ENCODE results near the gene GPR152.
"Not testable (repeated sequence)": the region's sequence is repeated elsewhere in the genome, so short reads cannot be mapped to it uniquely, and the experiment has no call there.

The GPR152 gene

DNA sequence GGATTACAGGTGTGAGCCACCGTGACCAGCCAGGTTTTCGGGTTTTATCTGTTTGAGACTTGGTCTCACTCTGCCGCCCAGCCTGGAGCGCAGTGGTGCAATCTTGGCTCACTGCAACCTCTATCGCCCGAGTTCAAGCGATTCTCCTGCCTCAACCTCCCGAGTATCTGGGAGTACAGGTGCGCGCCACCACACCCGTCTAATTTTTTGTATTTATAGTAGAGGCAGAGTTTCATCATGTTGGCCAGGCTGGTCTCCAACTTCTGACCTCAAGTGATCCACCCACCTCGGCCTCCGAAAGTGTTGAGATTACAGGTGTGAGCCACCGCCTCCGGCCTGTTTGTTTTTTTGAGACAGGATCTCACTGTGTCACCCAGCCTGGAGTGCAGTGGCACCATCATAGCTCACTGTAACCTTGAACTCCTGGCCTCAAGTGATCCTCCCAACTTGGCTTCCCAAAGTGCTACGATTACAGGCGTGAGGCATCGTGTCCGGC is 25.1 kb downstream of the GPR152 start:
- DNase-seq (ENCODE audit: low spot score), result not testable (repeated sequence)

GRCh38 chr11:67423891-67424613 is 28.5 kb downstream of the GPR152 start:
- DNase-seq (ENCODE audit: low spot score), result no peak

DNA sequence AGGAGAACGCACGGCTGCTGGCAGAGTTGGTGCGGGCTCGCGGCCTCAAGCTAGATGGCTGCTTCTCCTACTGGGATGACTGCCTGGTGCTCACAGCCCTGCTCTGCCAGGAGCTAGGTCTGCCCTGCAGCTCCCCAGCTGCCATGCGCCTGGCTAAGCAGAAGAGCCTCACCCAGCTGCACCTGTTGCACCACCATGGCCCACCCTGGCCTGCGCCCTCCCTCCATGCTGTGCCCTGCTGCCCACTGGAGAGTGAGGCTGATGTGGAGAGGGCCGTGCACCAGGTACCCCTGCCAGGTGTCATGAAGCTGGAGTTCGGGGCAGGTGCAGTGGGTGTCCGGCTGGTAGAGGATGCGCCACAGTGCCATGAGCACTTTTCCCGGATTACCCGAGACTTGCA is 29.1 kb downstream of the GPR152 start:
- DNase-seq (ENCODE audit: low spot score), result no peak

- DNase-seq (ENCODE audit: low spot score), result no peak
Measured at GRCh38 chr11:67422891-67423290, 29.6 kb downstream of the GPR152 start.

- no peak for DNase-seq (ENCODE audit: low spot score)
Measured at GRCh38 chr11:67421430-67422031, 31.0 kb downstream of the GPR152 start.

- DNase-seq (ENCODE audit: low spot score), result peak; percentile 97
Measured at GRCh38 chr11:67420646-67421429, 31.7 kb downstream of the GPR152 start.

DNA sequence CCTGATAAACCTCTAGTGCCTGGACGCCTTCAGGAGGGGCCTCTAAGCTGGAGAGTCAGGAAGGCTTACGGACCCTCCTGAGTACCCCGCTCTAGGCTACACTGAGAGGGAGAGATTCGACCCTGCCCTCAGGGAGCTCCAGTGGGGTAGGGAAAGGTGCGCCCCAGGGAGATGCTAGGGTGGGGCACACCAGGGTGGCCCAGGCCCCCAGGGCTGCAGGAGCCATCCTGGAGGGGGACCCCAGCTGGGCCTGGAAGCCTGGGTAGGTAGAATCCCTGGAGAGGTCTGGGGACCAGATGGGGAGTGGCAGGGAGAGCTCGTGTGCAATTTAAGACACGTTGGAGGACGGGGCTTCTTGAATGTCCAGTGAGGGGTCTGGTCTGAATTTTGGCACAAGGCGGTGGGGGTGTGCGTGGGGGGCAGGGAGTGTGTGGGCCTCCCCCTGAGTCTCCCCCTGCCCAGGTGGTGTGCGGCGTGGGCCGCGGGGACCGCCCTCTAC is 32.3 kb downstream of the GPR152 start:
- no peak for DNase-seq (ENCODE audit: low spot score)

- DNase-seq (ENCODE audit: low spot score), result no peak
Measured at GRCh38 chr11:67419325-67420049, 33.0 kb downstream of the GPR152 start.

- DNase-seq (ENCODE audit: low spot score), result no peak
Measured at GRCh38 chr11:67418476-67419281, 33.9 kb downstream of the GPR152 start.

DNA sequence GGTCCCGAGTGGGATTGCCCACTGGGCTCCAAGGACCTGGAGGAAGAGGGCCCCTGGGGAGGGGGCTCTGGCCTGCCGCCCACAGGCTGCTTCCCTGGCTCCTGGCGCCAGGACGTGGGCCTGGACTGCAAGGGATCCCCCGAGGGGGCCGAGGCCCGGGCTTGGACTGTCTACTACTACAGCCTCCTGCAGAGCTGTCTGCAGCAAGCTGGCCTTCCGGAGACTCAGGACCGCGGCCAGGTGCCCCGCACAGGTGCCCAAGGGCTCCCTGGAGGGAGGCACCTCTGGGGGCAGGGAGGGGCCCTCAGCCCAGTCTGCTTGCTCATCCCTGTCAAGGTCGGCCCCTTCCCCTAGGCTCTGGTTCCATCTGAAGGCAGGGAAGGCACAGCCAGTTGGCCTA is 35.1 kb downstream of the GPR152 start:
- no peak for DNase-seq (ENCODE audit: low spot score)

DNA sequence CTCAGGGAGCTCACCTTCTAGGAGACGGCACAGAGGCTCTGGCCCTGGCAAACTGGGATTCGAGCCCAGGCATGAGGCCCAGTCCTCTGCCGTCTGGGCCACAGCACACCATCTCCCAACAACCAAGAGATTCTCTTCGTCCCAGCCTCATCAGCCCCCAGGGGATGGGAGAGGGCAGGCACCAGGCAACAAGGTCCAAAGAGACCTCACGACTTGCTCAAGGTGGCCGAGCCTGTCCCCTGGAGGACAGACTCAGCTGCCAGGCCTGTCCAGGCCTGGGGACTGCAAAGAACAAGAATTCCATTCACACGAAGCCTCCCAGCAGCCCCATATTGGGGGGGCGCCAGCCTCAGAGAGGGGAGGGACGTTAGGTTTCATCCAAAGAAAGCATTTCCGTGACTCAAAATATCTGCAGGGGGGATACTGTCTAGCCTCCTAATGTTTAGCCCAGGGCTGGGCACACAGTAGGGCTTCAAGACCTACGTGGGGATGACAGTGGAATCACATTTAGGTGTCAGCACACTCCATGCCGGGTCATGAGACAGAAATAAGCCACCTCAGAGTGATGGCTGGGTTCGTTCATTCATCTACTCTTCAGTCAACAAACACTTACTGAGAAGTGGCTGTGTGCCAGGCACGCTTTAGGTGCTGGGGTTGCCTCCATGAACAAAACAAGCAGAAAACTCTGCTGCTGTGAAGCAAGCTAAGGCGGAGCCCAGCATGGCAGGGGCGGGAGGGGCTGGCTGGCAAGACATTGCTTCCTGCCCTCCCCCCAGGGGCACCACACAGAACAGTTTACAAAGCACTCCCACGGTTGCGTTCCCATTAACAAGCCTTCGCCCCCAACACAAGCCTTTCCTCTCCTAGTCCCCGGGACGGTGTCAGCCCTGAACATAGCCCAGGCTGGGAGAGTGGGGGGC is 35.9 kb downstream of the GPR152 start:
- no peak for DNase-seq (ENCODE audit: low spot score)

DNA sequence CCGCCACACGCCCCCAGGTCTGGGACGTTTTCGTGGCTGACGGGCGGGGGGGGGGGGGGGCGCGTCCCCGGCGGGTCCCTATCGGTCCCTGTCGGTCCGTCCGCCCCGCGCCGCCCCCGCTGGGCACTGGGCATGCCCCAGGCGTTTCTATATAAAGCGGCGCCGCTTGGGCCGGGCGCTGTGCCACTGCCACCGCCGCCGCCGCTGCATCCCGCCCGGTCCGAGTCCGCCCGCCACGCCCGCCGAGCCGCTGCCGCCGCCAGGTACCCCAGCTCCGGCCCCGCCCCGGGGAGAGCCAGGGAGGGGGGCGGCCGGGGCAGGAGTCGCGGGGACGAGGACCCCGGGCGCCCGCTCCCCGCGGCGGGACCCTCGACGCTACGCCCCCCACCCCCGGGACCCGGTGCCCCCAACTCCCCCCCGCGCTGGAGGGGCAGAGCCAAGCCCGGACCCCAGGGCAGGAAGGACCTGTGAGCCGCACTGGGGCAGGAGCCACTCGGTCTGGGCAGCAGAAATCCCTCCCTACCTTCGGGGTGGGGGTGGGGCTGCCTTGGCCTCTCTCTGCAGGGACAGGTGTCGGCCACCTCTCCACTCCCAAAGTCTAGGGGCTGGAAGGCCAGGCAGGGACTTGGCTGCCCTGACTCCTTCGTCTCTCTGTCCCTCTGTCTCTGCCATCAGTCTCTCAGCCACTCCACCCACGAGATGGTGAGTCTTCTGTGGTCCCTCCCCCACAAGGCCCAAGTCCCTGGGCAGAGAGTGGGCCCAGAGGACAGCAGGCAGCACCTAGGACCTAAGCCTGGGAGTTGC is 36.8 kb downstream of the GPR152 start, which contains the start of gene CARNS1:
TSS of gene CARNS1 (plus strand) at position 178 of the 804 bp plus-strand sequence. CDS start at position 700, 522 bp downstream.
- no peak for DNase-seq (ENCODE audit: low spot score)

DNA sequence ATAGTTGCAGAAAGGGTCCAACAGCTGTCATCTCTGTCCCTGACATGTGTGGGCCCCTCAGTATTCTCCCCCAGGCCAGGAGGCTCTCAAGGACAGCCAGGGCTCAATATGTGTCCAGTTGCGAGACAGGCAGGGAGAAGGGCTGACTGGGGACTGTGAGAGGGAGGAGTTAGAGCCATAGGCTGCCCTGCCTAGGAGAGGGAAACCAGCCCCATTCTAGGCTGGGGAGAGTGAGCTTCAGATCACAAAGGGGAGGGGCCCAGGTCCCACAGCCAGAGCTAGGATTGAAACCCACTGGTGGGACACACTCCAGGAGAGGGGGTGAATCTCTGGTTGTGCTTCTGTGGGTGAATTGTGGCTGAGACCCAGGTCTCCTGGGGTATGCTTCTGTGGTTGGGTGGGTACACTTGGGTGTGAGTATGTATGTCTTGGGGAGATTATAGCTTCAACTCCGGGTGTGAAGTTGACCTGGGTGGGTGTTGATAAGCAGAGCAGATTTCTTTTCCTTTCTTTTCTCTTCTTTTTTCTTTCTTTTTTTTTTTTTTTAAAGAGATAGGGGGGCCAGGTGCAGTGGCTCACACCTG is 39.2 kb downstream of the GPR152 start:
- no peak for DNase-seq (ENCODE audit: low spot score)

- no peak for DNase-seq (ENCODE audit: low spot score)
Measured at GRCh38 chr11:67412495-67413179, 39.9 kb downstream of the GPR152 start.

DNA sequence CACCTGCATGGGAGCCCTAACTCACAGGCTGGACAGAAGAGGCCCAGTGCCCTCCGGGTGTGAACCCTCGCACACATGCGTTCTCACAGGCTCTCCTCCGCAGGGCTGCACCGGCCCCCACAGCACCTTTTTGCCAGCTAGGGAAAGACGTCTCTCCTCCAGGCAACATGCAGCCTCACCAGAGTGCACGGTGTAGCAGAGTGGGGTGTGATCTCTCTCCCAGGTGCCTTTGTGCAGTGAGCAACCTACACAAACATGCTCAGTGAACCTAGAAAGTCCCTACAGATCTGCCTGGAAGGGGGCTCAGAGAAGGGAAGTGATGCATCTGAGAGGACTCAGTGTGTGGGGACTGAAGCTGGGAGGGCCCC is 40.8 kb downstream of the GPR152 start:
- DNase-seq (ENCODE audit: low spot score), result no peak

DNA sequence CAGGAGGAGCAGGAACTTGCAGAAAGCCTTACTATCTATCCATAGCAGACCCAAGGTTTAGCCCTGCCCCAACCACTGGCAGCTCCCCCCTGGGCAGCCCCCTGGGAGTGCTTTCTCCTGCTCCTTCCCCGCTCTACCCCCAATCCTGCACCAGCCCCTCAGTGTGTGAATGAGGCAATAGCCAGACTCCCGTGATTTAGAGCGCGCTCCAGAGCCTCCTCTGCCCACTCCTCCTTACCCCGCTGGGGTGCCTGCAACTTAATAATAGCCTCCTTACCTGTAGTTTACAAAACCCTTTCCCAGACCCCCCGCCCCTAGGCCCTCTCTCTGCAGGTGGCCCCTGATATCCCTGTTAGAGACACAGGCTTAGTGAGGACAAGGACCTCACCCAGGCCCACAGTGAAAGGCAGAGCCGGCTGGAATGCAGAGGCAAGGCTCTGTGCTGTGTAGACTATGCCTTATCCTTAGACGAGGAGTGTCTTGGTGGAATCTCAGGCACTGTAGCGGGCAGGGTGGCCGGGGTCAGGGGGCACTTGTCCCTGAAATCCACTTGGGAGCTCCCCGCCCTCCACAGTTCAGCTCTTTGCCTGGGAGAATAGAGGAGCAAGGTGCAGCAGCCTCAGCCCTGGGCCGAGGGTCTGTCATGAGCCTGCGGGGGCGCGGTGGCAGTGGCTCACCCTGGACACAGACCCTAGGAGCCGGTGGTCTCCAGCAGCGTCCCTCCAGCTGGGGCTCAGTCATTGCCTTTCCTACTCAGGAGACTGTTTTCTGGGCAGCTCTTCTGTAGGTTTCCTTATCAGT is 41.3 kb downstream of the GPR152 start:
- no peak for DNase-seq (ENCODE audit: low spot score)

GRCh38 chr11:67410369-67410831 is 42.1 kb downstream of the GPR152 start:
- DNase-seq (ENCODE audit: low spot score), result no peak
